Breast epithelium (tissue), 3 donors: ENCODE results near the gene MANBA.

Experiments
- POLR2A ChIP-seq: fragments of 450-650 bp; IDR thresholded peaks from one replicate; pipeline ENCODE4 v1.6.1; 2016; ENCODE audit warnings: antibody characterized with exemption, mild to moderate bottlenecking, moderate library complexity
- POLR2AphosphoS5 ChIP-seq, 3 donors: sonication (generic); formaldehyde crosslinking; IDR thresholded peaks; one replicate each; pipeline ENCODE4 v1.6.1; 2017; ENCODE audit warnings: antibody characterized with exemption in 3 of 3
- TF ChIP-seq, protein P1 (sequence below), 3 donors: fragments of 450-650 bp; IDR thresholded peaks; one replicate each; pipeline ENCODE4 v1.5.1; 2016 to 2017; ENCODE audit warnings: antibody characterized with exemption in 3 of 3, mild to moderate bottlenecking in 3 of 3, moderate library complexity in 3 of 3

GRCh38 chr4:102610007-102610406 is 150.8 kb downstream of the MANBA start:
- TF ChIP-seq, protein P1, sequence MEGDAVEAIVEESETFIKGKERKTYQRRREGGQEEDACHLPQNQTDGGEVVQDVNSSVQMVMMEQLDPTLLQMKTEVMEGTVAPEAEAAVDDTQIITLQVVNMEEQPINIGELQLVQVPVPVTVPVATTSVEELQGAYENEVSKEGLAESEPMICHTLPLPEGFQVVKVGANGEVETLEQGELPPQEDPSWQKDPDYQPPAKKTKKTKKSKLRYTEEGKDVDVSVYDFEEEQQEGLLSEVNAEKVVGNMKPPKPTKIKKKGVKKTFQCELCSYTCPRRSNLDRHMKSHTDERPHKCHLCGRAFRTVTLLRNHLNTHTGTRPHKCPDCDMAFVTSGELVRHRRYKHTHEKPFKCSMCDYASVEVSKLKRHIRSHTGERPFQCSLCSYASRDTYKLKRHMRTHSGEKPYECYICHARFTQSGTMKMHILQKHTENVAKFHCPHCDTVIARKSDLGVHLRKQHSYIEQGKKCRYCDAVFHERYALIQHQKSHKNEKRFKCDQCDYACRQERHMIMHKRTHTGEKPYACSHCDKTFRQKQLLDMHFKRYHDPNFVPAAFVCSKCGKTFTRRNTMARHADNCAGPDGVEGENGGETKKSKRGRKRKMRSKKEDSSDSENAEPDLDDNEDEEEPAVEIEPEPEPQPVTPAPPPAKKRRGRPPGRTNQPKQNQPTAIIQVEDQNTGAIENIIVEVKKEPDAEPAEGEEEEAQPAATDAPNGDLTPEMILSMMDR (IDR thresholded peaks at IDR 0.05), result no peak
- TF ChIP-seq POLR2A (no peak), POLR2AphosphoS5 (IDR thresholded peaks at IDR 0.05) (no peak)
